SK-N-SH (cell line): ENCODE results near the gene ANKK1. TPM values are rescaled to one million over a fixed set of nuclear protein-coding genes. Genes with fewer than 3 reads are reported as not detected.

Source experiments
- CTCF ChIA-PET: fragments of 300-600, 350-600 bp; formaldehyde crosslinking; extraction: SDS; loops from one replicate; lab custom pipeline; 2021; lab: Yijun Ruan, JAX
- POLR2A ChIA-PET: fragments of 350-600 bp; sonication (Branson Sonifier 250); formaldehyde crosslinking; extraction: SDS; loops from one replicate; lab custom pipeline; 2020; ENCODE audit warnings: antibody characterized with exemption, inconsistent platforms; lab: Yijun Ruan, JAX
- DNase-seq: peaks from one replicate; pipeline ENCODE4 v3.0.0; 2012
- H2AFZ ChIP-seq: fragments of 200-600 bp; sonication (generic); 2 replicates; pipeline ENCODE4 v1.8.1; 2016; ENCODE audit warnings: antibody characterized with exemption, mild to moderate bottlenecking, low read depth
- H3F3A ChIP-seq: fragments of 200-600 bp; sonication (generic); replicated peaks from 2 replicates; pipeline ENCODE3; 2016; ENCODE audit warnings: antibody characterized with exemption, mild to moderate bottlenecking; ENCODE audit not compliant: insufficient read depth
- H3K27ac ChIP-seq, 2 experiments: fragments of 200-500 bp in 1 of 2; fragments of 200-600 bp in 1 of 2; sonication (Bioruptor generic) in 1 of 2; sonication (generic), shearing (Covaris generic) in 1 of 2; 2 replicates each; pipeline versions ENCODE4 v1.5.1 to v1.6.1; 2014 to 2016; ENCODE audit warnings: low read depth in 2 of 2, inconsistent platforms in 1 of 2, low read length in 1 of 2, mild to moderate bottlenecking in 1 of 2, mixed read lengths in 1 of 2
- H3K27me3 ChIP-seq: fragments of 200-600 bp; sonication (generic), shearing (Covaris generic); 2 replicates; pipeline ENCODE4 v1.6.1; 2016; ENCODE audit warnings: mixed run types; ENCODE audit not compliant: insufficient read depth
- H3K36me3 ChIP-seq, 2 experiments: fragments of 200-500 bp in 1 of 2; fragments of 200-600 bp in 1 of 2; sonication (Bioruptor generic) in 1 of 2; sonication (generic) in 1 of 2; replicated peaks in 1 of 2; 2 replicates each; pipeline versions ENCODE3 to v1.5.1; 2014 to 2016; ENCODE audit warnings: low read length in 1 of 2, mild to moderate bottlenecking in 1 of 2; ENCODE audit not compliant: insufficient read depth in 2 of 2, control insufficient read depth in 1 of 2
- H3K4me1 ChIP-seq, 2 experiments: fragments of 200-500 bp in 1 of 2; fragments of 200-600 bp in 1 of 2; sonication (Bioruptor generic) in 1 of 2; sonication (generic), shearing (Covaris generic) in 1 of 2; 2 replicates each; pipeline versions ENCODE4 v1.5.1 to v1.6.1; 2014 to 2016; ENCODE audit warnings: low read depth in 1 of 2, low read length in 1 of 2, mixed run types in 1 of 2; ENCODE audit not compliant: insufficient read depth in 2 of 2, control insufficient read depth in 1 of 2
- H3K4me2 ChIP-seq: fragments of 200-600 bp; sonication (generic), shearing (Covaris generic); 2 replicates; pipeline ENCODE4 v1.6.1; 2017; ENCODE audit warnings: mixed run types
- H3K4me3 ChIP-seq, 2 experiments: fragments of 200-500 bp in 1 of 2; fragments of 200-600 bp in 1 of 2; sonication (Bioruptor generic) in 1 of 2; sonication (generic), shearing (Covaris generic) in 1 of 2; 2 replicates each; pipeline versions ENCODE4 v1.5.1 to v1.8.1; 2014 to 2016; ENCODE audit warnings: low read depth in 2 of 2, inconsistent platforms in 1 of 2, low read length in 1 of 2, mild to moderate bottlenecking in 1 of 2, mixed read lengths in 1 of 2, moderate library complexity in 1 of 2
- H3K79me2 ChIP-seq: fragments of 200-600 bp; sonication (generic); 2 replicates; pipeline ENCODE4 v1.8.1; 2017; ENCODE audit warnings: mild to moderate bottlenecking; ENCODE audit not compliant: insufficient read depth
- H3K9ac ChIP-seq: fragments of 200-600 bp; sonication (generic); 2 replicates; pipeline ENCODE4 v1.6.1; 2017; ENCODE audit warnings: mixed run types
- H3K9me2 ChIP-seq: fragments of 200-600 bp; sonication (generic); 2 replicates; pipeline ENCODE4 v1.6.1; 2017; ENCODE audit warnings: mixed run types
- H3K9me3 ChIP-seq: fragments of 200-600 bp; sonication (generic); 2 replicates; pipeline ENCODE4 v1.6.1; 2017; ENCODE audit warnings: mixed run types, mild to moderate bottlenecking, moderate library complexity
- H4K20me1 ChIP-seq: fragments of 200-600 bp; sonication (generic); 2 replicates; pipeline ENCODE4 v1.6.1; 2017; ENCODE audit warnings: mild to moderate bottlenecking, mixed run types; ENCODE audit not compliant: insufficient read depth
- CTCF ChIP-seq: fragments of 200-600 bp; sonication (generic); IDR thresholded peaks from 2 replicates; pipeline ENCODE4 v1.6.1; 2017; ENCODE audit warnings: antibody characterized with exemption, mild to moderate bottlenecking, moderate library complexity
- ELF1 ChIP-seq: IDR thresholded peaks from 2 replicates; pipeline ENCODE4 v1.4.0; 2012
- EP300 ChIP-seq, 2 experiments: IDR thresholded peaks; 2 replicates each; pipeline versions ENCODE4 v1.4.0 to v1.6.1; 2012; ENCODE audit warnings: borderline replicate concordance in 1 of 2, low read depth in 1 of 2, low read length in 1 of 2
- FOSL2 ChIP-seq: IDR thresholded peaks from 2 replicates; pipeline ENCODE4 v1.4.0; 2012; ENCODE audit warnings: low read depth, mild to moderate bottlenecking, moderate library complexity, borderline replicate concordance
- FOXJ3 ChIP-seq: sonication (generic); formaldehyde crosslinking; IDR thresholded peaks from 2 replicates; pipeline ENCODE4 v1.5.1; 2020; ENCODE audit warnings: mild to moderate bottlenecking, missing genetic modification reagents
- GABPA ChIP-seq: IDR thresholded peaks from 2 replicates; pipeline ENCODE4 v1.4.0; 2012; ENCODE audit warnings: low read depth, mild to moderate bottlenecking
- JUND ChIP-seq: IDR thresholded peaks from 2 replicates; pipeline ENCODE4 v1.4.0; 2012
- NFIC ChIP-seq: IDR thresholded peaks from 2 replicates; pipeline ENCODE4 v1.4.0; 2012; ENCODE audit warnings: borderline replicate concordance
- PBX3 ChIP-seq: IDR thresholded peaks from 2 replicates; pipeline ENCODE4; 2012
- RAD21 ChIP-seq: IDR thresholded peaks from 2 replicates; pipeline ENCODE4 v1.6.1; 2012; ENCODE audit warnings: mild to moderate bottlenecking, low read length
- SIN3A ChIP-seq: IDR thresholded peaks from 2 replicates; pipeline ENCODE4 v1.6.1; 2012; ENCODE audit warnings: low read depth, mild to moderate bottlenecking, low read length, moderate library complexity, borderline replicate concordance
- SMC3 ChIP-seq: IDR thresholded peaks from 2 replicates; pipeline ENCODE4 v1.6.1; 2012; ENCODE audit warnings: low read depth, low read length, improper control_type of control experiment
- TCF12 ChIP-seq: IDR thresholded peaks from 2 replicates; pipeline ENCODE4 v1.4.0; 2012
- YY1 ChIP-seq: IDR thresholded peaks from 2 replicates; pipeline ENCODE4 v1.4.0; 2012; ENCODE audit warnings: low read depth, mild to moderate bottlenecking
- WGBS: methylation state at CpG from one replicate; pipeline ENCODE4 v1.1.6; 2017; ENCODE audit warnings: low lambda C conversion rate; 5-methylcytosine and 5-hydroxymethylcytosine counted together
- polyA plus RNA-seq, 3 experiments: library from polyadenylated mRNA; depleted of rRNA; stranded (reverse); fragments of >200 nt; gene quantifications; 2 replicates each; pipeline ENCODE4 v1.2.3, GENCODE V29; 2012
- TF ChIP-seq, protein P1 (sequence below): IDR thresholded peaks from 2 replicates; pipeline ENCODE4 v1.4.0; 2012; ENCODE audit warnings: low read depth, borderline replicate concordance
- TF ChIP-seq, protein P2 (sequence below): fragments of 150-350 bp; IDR thresholded peaks from 2 replicates; pipeline ENCODE4 v1.6.1; 2017; ENCODE audit warnings: antibody characterized with exemption, low read length, low read depth, borderline replicate concordance

The ANKK1 gene
- polyA plus RNA-seq, 1 of the 3 experiments (the other 2 are of a cell fraction), result 0.05 TPM

DNA sequence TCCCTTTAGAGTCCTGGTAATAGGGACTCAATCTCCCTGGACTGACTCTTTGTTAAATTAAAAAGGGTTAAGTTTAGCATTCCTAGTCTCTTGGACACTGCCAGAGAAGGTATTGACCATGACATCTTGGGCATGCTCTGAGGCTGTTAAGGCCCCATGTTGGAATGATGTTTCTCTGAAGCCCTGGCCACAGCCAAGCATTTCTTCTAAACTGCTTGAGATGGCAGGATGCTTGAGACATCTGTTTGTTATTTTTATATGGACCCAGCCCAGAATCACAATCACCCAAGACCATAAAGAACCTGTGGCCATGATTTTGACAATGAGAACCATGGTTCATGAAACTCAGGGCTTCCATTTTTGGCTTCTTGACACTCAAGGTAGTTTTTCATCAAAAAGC, 5.5 kb upstream of the ANKK1 start:
- no peak overlapping the region for H3K27ac ChIP-seq
- H3K36me3 ChIP-seq, result no peaks in the 10 kb centered on the region
- TF ChIP-seq YY1 (no peak), CTCF (no peak), ELF1 (no peak), JUND (no peak), FOXJ3 (CRISPR knock-in tag) (no peak), SMC3 (no peak), RAD21 (no peak), GABPA (no peak), NFIC (no peak)
- TF ChIP-seq, protein P1, sequence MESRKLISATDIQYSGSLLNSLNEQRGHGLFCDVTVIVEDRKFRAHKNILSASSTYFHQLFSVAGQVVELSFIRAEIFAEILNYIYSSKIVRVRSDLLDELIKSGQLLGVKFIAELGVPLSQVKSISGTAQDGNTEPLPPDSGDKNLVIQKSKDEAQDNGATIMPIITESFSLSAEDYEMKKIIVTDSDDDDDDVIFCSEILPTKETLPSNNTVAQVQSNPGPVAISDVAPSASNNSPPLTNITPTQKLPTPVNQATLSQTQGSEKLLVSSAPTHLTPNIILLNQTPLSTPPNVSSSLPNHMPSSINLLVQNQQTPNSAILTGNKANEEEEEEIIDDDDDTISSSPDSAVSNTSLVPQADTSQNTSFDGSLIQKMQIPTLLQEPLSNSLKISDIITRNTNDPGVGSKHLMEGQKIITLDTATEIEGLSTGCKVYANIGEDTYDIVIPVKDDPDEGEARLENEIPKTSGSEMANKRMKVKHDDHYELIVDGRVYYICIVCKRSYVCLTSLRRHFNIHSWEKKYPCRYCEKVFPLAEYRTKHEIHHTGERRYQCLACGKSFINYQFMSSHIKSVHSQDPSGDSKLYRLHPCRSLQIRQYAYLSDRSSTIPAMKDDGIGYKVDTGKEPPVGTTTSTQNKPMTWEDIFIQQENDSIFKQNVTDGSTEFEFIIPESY, result no peak
- TF ChIP-seq, protein P2, sequence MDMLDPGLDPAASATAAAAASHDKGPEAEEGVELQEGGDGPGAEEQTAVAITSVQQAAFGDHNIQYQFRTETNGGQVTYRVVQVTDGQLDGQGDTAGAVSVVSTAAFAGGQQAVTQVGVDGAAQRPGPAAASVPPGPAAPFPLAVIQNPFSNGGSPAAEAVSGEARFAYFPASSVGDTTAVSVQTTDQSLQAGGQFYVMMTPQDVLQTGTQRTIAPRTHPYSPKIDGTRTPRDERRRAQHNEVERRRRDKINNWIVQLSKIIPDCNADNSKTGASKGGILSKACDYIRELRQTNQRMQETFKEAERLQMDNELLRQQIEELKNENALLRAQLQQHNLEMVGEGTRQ, result no peak
- no peak overlapping the region for H3K4me2 ChIP-seq
- POLR2A ChIA-PET, result no interaction called here
- CTCF ChIA-PET, result interaction anchor here (1.5 kb wide), 1 partner anchor 13 kb away, joined by 4 read pairs; no protein-coding TSS in a partner anchor
- H3K9me3 ChIP-seq, result no peaks in the 10 kb centered on the region
- H3F3A ChIP-seq, result peaks cover 3% of the 10 kb centered on the region
- H3K9me2 ChIP-seq, result no peaks in the 10 kb centered on the region
- DNase-seq, result no peak
- H3K4me3 ChIP-seq, result no peak overlapping the region
- H3K4me1 ChIP-seq, result peaks cover 0 to 8% of the 10 kb centered on the region in 2 experiments; a peak in 1 of 4 replicates
- H4K20me1 ChIP-seq, result no peaks in the 10 kb centered on the region
- no peaks in the 10 kb centered on the region for H3K79me2 ChIP-seq
- H3K27me3 ChIP-seq, result no peaks in the 10 kb centered on the region
- H3K9ac ChIP-seq, result no peak overlapping the region
- H2AFZ ChIP-seq, result no peak overlapping the region

- 21% methylated on average over 3 of the region's 3 CpGs for WGBS
- H4K20me1 ChIP-seq, result no peaks in the 10 kb centered on the region
- H3K4me3 ChIP-seq, result no peak overlapping the region
- no peaks in the 10 kb centered on the region for H3K27me3 ChIP-seq
- CTCF ChIA-PET, result interaction anchor here (0.9 to 1.5 kb wide), 4 partner anchors 13 to 346 kb away, joined by 3 to 4 read pairs (median 3); no protein-coding TSS in a partner anchor
- H3K4me1 ChIP-seq, result no peaks in the 10 kb centered on the region
- no peaks in the 10 kb centered on the region for H3K9me2 ChIP-seq
- no peaks in the 10 kb centered on the region for H3K36me3 ChIP-seq
- H3K4me2 ChIP-seq, result no peak overlapping the region
- H3F3A ChIP-seq, result peaks cover 3% of the 10 kb centered on the region
- H3K9me3 ChIP-seq, result no peaks in the 10 kb centered on the region
- no peak overlapping the region for H2AFZ ChIP-seq
- H3K27ac ChIP-seq, result no peak overlapping the region
- POLR2A ChIA-PET, result no interaction called here
- no peaks in the 10 kb centered on the region for H3K79me2 ChIP-seq
- TF ChIP-seq RAD21 (no peak), SIN3A (no peak), TCF12 (peak; percentile 82), EP300 (IDR thresholded peaks at IDR 0.05; ENCODE audit: borderline replicate concordance in 1 of 2, low read depth in 1 of 2, low read length in 1 of 2) (peak in 1 of 2 experiments; percentile 45; a peak in 1 of 4 replicates), PBX3 (peak; percentile 30), FOSL2 (peak; percentile 34; the same call in 1 of the 2 replicates), JUND (peak; percentile 33; the same call in 1 of the 2 replicates)
- no peak overlapping the region for H3K9ac ChIP-seq
- no peak for DNase-seq
These were observed 3.0 kb upstream of the ANKK1 start for GRCh38 chr11:113384551-113384950.
